ENCODE measurements around the gene KRTAP10-2. TPM values are rescaled to one million over a fixed set of nuclear protein-coding genes. Genes with fewer than 3 reads are reported as not detected.

Gene KRTAP10-2
- total and polyA plus RNA-seq, 3 experiments from 2014 or later: not detected

DNA sequence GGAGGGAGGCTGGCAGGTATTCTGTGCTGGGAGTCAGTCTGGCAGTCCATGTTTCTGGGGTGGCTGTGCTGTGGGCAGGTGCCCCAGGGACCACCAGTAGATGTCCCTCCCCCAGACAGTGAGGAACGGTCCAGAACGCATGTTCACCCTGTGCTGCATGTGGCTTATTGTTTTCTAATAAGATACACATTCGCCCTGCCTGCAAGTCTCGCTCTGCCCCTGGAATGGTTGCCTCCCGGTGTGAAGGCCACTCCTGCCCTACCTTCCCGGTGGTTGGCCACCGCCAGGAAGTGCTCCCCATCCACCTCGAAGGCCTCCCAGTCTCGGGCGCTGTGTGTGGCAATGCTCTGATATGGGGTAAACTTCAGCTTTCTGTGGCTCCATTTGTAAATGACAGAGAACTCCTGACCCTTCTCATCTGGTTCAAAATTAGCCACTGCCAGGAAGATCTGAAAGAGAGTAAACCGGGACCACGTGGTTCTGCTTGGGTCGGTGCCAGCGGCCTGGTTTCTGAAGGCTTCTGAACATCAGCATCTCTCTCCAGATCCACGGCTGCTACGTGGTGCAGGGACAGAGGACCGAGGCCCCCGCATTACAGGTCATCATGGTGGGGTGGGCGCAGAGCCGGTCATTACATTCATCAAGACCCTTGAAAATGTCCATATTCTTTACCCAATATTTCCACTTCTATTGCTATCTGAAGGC, 25.8 kb downstream of the KRTAP10-2 start:
- no peaks in the 10 kb centered on the region for H3K36me3 Mint-ChIP-seq
- Histone ChIP-seq H3K4me1 (ENCODE audit: insufficient read depth, low read length) (no peaks in the 10 kb centered on the region), H3K36me3 (ENCODE audit: insufficient read depth, low read length) (no peaks in the 10 kb centered on the region), H3K9me3 (ENCODE audit: low read length) (no peaks in the 10 kb centered on the region), H3K27ac (ENCODE audit: low read depth, low read length) (no peak overlapping the region), H3K4me3 (ENCODE audit: low read length) (no peak overlapping the region), H3K27me3 (ENCODE audit: insufficient read depth, low read length, poor library complexity, severe bottlenecking) (no peaks in the 10 kb centered on the region)
- no peak overlapping the region for H3K4me3 Mint-ChIP-seq
- H3K9me3 Mint-ChIP-seq: no peaks in the 10 kb centered on the region
- DNase-seq: no peak
- ChIA-PET CTCF (interaction anchor here (1.2 kb wide), 1 partner anchor 15 kb away, joined by 3 read pairs; no protein-coding TSS in a partner anchor), POLR2A (no interaction called here)
- peaks cover 1 to 6% of the 10 kb centered on the region in 2 donors for H3K27me3 Mint-ChIP-seq
- H3K4me1 Mint-ChIP-seq: no peaks in the 10 kb centered on the region
- H3K27ac Mint-ChIP-seq: peak overlapping the region in 1 of 8 donors; percentile 39

GRCh38 chr21:44524414-44525371, 26.6 kb downstream of the KRTAP10-2 start:
- CTCF ChIA-PET: interaction anchor here (1.2 kb wide), 1 partner anchor 14 kb away, joined by 3 read pairs; no protein-coding TSS in a partner anchor
- no peak for DNase-seq
- Mint-ChIP-seq H3K4me1 (no peaks in the 10 kb centered on the region), H3K4me3 (no peak overlapping the region), H3K36me3 (no peaks in the 10 kb centered on the region), H3K27me3 (peaks cover 0 to 1% of the 10 kb centered on the region in 2 donors), H3K9me3 (no peaks in the 10 kb centered on the region), H3K27ac (no peak overlapping the region)
- Histone ChIP-seq H3K4me1 (ENCODE audit: insufficient read depth, low read length) (no peaks in the 10 kb centered on the region), H3K36me3 (ENCODE audit: insufficient read depth, low read length) (no peaks in the 10 kb centered on the region), H3K27me3 (ENCODE audit: insufficient read depth, low read length, poor library complexity, severe bottlenecking) (no peaks in the 10 kb centered on the region), H3K4me3 (ENCODE audit: low read length) (no peak overlapping the region), H3K27ac (ENCODE audit: low read depth, low read length) (no peak overlapping the region), H3K9me3 (ENCODE audit: low read length) (no peaks in the 10 kb centered on the region)
- POLR2A ChIA-PET: no interaction called here

GRCh38 chr21:44523567-44524413, 27.5 kb downstream of the KRTAP10-2 start:
- Histone ChIP-seq H3K9me3 (ENCODE audit: low read length) (no peaks in the 10 kb centered on the region), H3K4me1 (ENCODE audit: insufficient read depth, low read length) (no peaks in the 10 kb centered on the region), H3K36me3 (ENCODE audit: insufficient read depth, low read length) (no peaks in the 10 kb centered on the region), H3K27me3 (ENCODE audit: insufficient read depth, low read length, poor library complexity, severe bottlenecking) (no peaks in the 10 kb centered on the region), H3K4me3 (ENCODE audit: low read length) (no peak overlapping the region), H3K27ac (ENCODE audit: low read depth, low read length) (no peak overlapping the region)
- Mint-ChIP-seq H3K9me3 (no peaks in the 10 kb centered on the region), H3K36me3 (no peaks in the 10 kb centered on the region), H3K4me3 (no peak overlapping the region), H3K27ac (no peak overlapping the region), H3K4me1 (no peaks in the 10 kb centered on the region), H3K27me3 (peaks cover 0 to 1% of the 10 kb centered on the region in 2 donors)
- ChIA-PET POLR2A (no interaction called here), CTCF (no interaction called here)
- no peak for DNase-seq

DNA sequence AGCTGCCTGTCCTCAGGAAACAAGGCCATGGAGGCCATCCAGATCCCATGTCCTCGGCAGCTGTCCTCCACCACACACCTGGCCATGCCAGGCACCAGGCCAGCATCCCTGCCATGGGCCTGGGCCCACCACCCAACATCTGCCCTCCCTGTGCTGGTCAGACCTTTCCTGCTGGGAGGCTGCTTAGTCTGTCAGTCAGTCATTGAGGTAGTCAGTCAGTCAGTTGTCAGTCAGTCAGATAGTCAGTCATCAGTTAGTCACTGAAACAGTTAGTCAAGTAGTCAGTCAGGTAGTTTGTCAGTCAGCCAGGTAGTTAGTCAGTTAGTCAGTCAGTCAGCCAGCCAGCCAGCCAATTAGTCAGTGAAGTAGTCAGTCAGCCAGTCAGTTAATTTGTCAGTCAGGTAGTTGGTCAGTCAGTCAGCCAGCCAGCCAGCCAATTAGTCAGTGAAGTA, 28.5 kb downstream of the KRTAP10-2 start:
- CTCF ChIA-PET: no interaction called here
- no peaks in the 10 kb centered on the region for H3K9me3 Mint-ChIP-seq

DNA sequence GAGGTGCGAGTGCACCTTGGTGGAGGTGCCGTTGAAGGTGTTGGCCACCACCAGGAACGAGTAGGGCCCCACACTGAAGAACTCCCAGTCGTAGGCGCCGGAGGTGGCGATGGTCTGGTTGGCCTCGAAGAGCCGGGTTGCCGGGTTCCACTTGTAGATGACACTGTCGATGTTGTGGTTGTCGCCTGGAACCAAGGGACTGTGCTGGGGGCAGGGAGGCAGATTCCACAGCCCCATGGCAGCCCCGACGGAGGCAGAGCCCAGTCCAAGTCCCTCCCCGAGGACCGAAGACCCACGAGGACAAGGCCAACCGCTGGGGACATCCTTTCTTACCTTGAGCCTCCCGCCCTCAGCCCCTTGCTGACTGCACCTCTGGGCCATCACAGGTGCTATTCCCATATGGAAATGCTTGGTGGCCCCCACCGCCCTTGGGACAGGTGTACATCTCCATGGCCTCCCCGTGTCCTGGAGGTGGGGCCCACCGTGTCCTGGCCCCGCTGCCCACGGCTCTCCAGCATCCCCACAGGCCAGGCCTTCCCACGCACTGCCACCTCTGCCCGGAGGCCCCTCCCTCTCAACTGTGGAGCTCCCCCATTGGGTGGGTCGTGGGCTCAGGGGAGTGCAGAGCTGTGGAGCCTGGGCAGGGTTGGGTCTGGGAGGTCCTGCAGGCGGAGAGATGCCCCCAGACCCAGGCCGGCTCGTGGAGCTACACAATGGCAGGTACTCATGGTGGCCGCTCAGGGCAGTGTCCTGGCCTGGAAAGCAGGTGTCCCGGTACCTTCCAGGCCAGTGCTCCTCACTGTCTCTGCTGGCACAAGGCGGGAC, 29.2 kb downstream of the KRTAP10-2 start:
- H3K27me3 ChIP-seq (ENCODE audit: insufficient read depth, low read length, poor library complexity, severe bottlenecking): no peaks in the 10 kb centered on the region
- Mint-ChIP-seq H3K4me3 (no peak overlapping the region), H3K4me1 (no peaks in the 10 kb centered on the region), H3K27me3 (no peaks in the 10 kb centered on the region), H3K36me3 (no peaks in the 10 kb centered on the region), H3K27ac (no peak overlapping the region), H3K9me3 (no peaks in the 10 kb centered on the region)
- ChIA-PET POLR2A (no interaction called here), CTCF (no interaction called here)
- H3K4me3 ChIP-seq (ENCODE audit: low read length): no peak overlapping the region
- H3K36me3 ChIP-seq (ENCODE audit: insufficient read depth, low read length): no peaks in the 10 kb centered on the region
- no peaks in the 10 kb centered on the region for H3K9me3 ChIP-seq (ENCODE audit: low read length)
- no peaks in the 10 kb centered on the region for H3K4me1 ChIP-seq (ENCODE audit: insufficient read depth, low read length)
- no peak overlapping the region for H3K27ac ChIP-seq (ENCODE audit: low read depth, low read length)
- DNase-seq: no peak

More for the DNA sequence above, 28.5 kb downstream of the KRTAP10-2 start:
- POLR2A ChIA-PET: no interaction called here
- H3K27me3 ChIP-seq (ENCODE audit: insufficient read depth, low read length, poor library complexity, severe bottlenecking): no peaks in the 10 kb centered on the region
- Mint-ChIP-seq H3K27ac (no peak overlapping the region), H3K4me1 (no peaks in the 10 kb centered on the region), H3K27me3 (no peaks in the 10 kb centered on the region), H3K36me3 (no peaks in the 10 kb centered on the region), H3K4me3 (no peak overlapping the region)
- no peak overlapping the region for H3K27ac ChIP-seq (ENCODE audit: low read depth, low read length)
- no peaks in the 10 kb centered on the region for H3K36me3 ChIP-seq (ENCODE audit: insufficient read depth, low read length)
- no peak overlapping the region for H3K4me3 ChIP-seq (ENCODE audit: low read length)
- H3K9me3 ChIP-seq (ENCODE audit: low read length): no peaks in the 10 kb centered on the region
- H3K4me1 ChIP-seq (ENCODE audit: insufficient read depth, low read length): no peaks in the 10 kb centered on the region
- no peak for DNase-seq

- H3K27ac ChIP-seq (ENCODE audit: low read depth, low read length): no peak overlapping the region
- H3K27ac Mint-ChIP-seq: no peak overlapping the region
- no peaks in the 10 kb centered on the region for H3K27me3 ChIP-seq (ENCODE audit: insufficient read depth, low read length, poor library complexity, severe bottlenecking)
- no peaks in the 10 kb centered on the region for H3K9me3 ChIP-seq (ENCODE audit: low read length)
- DNase-seq: no peak
- CTCF ChIA-PET: interaction anchor here (1.3 kb wide), 1 partner anchor 11 kb away, joined by 4 read pairs; no protein-coding TSS in a partner anchor
- no peak overlapping the region for H3K4me3 Mint-ChIP-seq
- no peaks in the 10 kb centered on the region for H3K4me1 ChIP-seq (ENCODE audit: insufficient read depth, low read length)
- H3K36me3 ChIP-seq (ENCODE audit: insufficient read depth, low read length): no peaks in the 10 kb centered on the region
- no peaks in the 10 kb centered on the region for H3K27me3 Mint-ChIP-seq
- H3K36me3 Mint-ChIP-seq: no peaks in the 10 kb centered on the region
- no peak overlapping the region for H3K4me3 ChIP-seq (ENCODE audit: low read length)
- no peaks in the 10 kb centered on the region for H3K9me3 Mint-ChIP-seq
- H3K4me1 Mint-ChIP-seq: no peaks in the 10 kb centered on the region
- POLR2A ChIA-PET: no interaction called here
These were observed 29.9 kb downstream of the KRTAP10-2 start for GRCh38 chr21:44521301-44521927.
